ENCODE measurements around the gene LRFN2.

Gene LRFN2

DNA sequence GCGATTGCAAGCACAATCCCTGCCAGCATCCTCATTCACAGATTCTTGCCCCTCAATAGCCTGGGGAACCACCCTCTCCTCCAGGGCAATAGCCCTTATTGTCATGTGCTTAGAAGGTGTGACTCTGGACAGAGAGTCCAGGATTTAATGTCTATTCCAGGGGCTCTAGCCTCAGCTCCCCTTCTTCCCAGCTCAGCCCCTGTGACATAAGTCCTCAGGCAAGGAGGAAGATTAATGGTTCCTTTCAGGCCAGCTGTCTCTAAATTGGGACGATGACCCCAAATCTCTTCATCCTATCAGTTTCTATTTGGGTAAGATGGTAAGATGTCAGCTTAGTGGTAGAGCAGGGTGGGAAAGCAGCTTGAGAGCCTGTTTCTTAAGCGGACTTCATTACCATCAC lies 8.1 kb downstream of the LRFN2 start:
- Mint-ChIP-seq H3K4me3 (no peak overlapping the region), H3K27me3 (ENCODE audit: low read depth) (peaks cover under 1% of the 10 kb centered on the region), H3K4me1 (ENCODE audit: low read depth) (peaks cover 5% of the 10 kb centered on the region), H3K36me3 (ENCODE audit: low read depth) (no peaks in the 10 kb centered on the region), H3K9me3 (no peaks in the 10 kb centered on the region), H3K27ac (no peak overlapping the region)
- DNase-seq (ENCODE audit: low spot score), result no peak

DNA sequence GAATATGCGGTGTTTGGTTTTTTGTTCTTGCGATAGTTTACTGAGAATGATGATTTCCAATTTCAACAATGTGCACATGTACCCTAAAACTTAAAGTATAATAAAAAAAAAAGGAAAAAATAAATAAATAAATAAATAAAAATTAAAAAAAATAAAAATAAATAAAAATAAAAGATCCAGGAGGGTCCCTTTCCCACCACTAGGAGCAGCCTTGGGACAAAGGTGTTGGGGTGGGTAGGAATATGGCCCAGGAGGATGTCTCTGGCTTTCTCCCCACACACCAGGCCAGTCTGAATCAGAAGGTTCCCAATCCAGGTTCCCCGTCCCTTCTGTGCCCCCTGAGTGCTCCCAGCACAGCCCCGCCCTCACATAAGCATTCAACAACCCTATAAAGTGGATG lies 9.5 kb downstream of the LRFN2 start:
- DNase-seq (ENCODE audit: low spot score), result no peak
- Mint-ChIP-seq H3K9me3 (no peaks in the 10 kb centered on the region), H3K36me3 (ENCODE audit: low read depth) (no peaks in the 10 kb centered on the region), H3K27ac (no peak overlapping the region), H3K4me1 (ENCODE audit: low read depth) (no peaks in the 10 kb centered on the region), H3K4me3 (no peak overlapping the region), H3K27me3 (ENCODE audit: low read depth) (no peaks in the 10 kb centered on the region)

DNA sequence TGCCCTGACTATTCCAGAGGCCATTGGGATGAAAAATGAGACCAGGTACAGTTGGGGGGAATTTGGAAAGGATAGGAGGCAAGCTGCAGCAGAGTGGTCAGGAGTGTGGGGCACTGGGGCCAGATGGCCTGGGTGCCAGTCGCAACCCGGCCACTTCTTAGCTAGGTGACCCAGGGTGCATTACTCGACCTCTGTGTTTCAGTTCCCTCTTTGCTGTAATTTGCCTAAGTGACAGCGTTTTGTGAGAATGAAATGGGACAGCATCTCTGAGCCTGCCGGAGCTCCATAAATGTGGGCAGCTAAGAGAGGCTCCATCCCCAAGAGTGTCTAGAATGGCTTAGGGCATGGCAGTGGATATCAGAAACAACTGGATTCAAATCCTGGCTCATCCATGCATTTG lies 13.9 kb downstream of the LRFN2 start:
- Mint-ChIP-seq H3K27ac (no peak overlapping the region), H3K4me3 (no peak overlapping the region), H3K36me3 (ENCODE audit: low read depth) (no peaks in the 10 kb centered on the region), H3K4me1 (ENCODE audit: low read depth) (no peaks in the 10 kb centered on the region), H3K9me3 (no peaks in the 10 kb centered on the region), H3K27me3 (ENCODE audit: low read depth) (no peaks in the 10 kb centered on the region)
- DNase-seq (ENCODE audit: low spot score), result no peak

- H3K4me1 Mint-ChIP-seq (ENCODE audit: low read depth), result no peaks in the 10 kb centered on the region
- DNase-seq (ENCODE audit: low spot score), result no peak
- no peaks in the 10 kb centered on the region for H3K9me3 Mint-ChIP-seq
Measured at GRCh38 chr6:40569162-40569910, 17.8 kb downstream of the LRFN2 start.

DNA sequence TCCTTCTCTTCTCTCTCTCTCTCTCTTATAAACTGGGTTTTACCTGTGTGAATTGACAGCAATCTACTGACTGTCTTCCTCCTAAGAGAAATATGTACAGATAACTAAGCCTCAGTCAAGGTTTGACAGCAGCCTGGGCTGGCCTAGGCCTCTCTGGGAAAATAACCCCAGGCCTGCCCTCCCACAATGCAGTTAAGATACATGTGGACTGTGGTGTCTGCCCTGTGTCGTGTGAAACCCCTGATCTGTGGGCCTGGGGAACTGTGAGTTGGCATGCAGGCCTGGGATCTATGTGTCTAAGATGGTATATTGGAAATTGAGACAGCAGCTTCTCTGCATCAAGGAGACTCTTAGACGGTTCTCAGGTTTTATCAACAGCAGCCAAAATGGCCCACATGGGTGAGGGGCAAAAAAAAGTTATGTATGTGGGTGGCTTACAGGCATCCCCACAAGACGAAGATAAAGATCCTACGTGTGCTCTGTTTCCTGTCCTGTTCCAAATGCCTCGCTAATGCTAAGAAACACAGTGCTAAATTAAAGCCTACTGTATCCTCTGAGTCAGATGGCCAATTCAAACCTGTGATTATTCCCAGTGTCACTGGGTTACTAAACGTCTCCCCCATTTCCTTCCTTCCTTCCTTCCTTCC lies 19.0 kb downstream of the LRFN2 start:
- Mint-ChIP-seq H3K9me3 (no peaks in the 10 kb centered on the region), H3K36me3 (ENCODE audit: low read depth) (no peaks in the 10 kb centered on the region), H3K27me3 (ENCODE audit: low read depth) (peaks cover 4% of the 10 kb centered on the region), H3K27ac (no peak overlapping the region), H3K4me1 (ENCODE audit: low read depth) (no peaks in the 10 kb centered on the region), H3K4me3 (no peak overlapping the region)
- DNase-seq (ENCODE audit: low spot score), result no peak

More at GRCh38 chr6:40569162-40569910, 17.8 kb downstream of the LRFN2 start:
- Mint-ChIP-seq H3K36me3 (ENCODE audit: low read depth) (no peaks in the 10 kb centered on the region), H3K4me3 (no peak overlapping the region), H3K27me3 (ENCODE audit: low read depth) (peaks cover 3% of the 10 kb centered on the region), H3K27ac (no peak overlapping the region)

- Mint-ChIP-seq H3K4me3 (no peak overlapping the region), H3K9me3 (no peaks in the 10 kb centered on the region), H3K27me3 (ENCODE audit: low read depth) (peaks cover 7% of the 10 kb centered on the region), H3K4me1 (ENCODE audit: low read depth) (no peaks in the 10 kb centered on the region), H3K27ac (no peak overlapping the region), H3K36me3 (ENCODE audit: low read depth) (no peaks in the 10 kb centered on the region)
- no peak for DNase-seq (ENCODE audit: low spot score)
Measured at GRCh38 chr6:40563111-40563510, 24.1 kb downstream of the LRFN2 start.

- Mint-ChIP-seq H3K4me3 (no peak overlapping the region), H3K36me3 (ENCODE audit: low read depth) (no peaks in the 10 kb centered on the region), H3K9me3 (no peaks in the 10 kb centered on the region), H3K27me3 (ENCODE audit: low read depth) (peaks cover 4% of the 10 kb centered on the region), H3K4me1 (ENCODE audit: low read depth) (no peaks in the 10 kb centered on the region), H3K27ac (no peak overlapping the region)
- no peak for DNase-seq (ENCODE audit: low spot score)
Measured at GRCh38 chr6:40559056-40559455, 28.1 kb downstream of the LRFN2 start.

DNA sequence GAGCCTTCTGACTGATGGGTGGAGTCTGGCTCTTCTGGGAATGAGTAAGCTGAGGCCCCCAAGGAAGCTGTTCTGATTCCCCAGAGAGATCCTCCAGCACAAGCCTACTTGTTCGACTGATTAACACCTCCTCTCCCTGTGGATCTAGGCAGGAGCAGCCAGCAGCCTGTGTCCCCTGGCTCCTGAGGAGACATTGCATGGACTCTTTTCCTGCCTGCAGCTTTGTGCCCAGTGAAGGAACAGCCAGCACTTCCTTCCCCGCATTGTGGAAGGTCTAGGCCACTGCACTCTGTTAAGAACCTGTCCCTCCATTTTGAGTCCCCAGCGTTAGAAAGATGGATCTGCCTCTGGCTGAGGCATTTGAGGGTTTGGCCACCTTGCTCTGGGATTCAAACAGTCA lies 29.1 kb downstream of the LRFN2 start:
- no peak overlapping the region for H3K4me3 Mint-ChIP-seq
- H3K27ac Mint-ChIP-seq, result no peak overlapping the region
- no peaks in the 10 kb centered on the region for H3K4me1 Mint-ChIP-seq (ENCODE audit: low read depth)
- H3K36me3 Mint-ChIP-seq (ENCODE audit: low read depth), result no peaks in the 10 kb centered on the region
- H3K9me3 Mint-ChIP-seq, result no peaks in the 10 kb centered on the region
- H3K27me3 Mint-ChIP-seq (ENCODE audit: low read depth), result peaks cover 4% of the 10 kb centered on the region
- DNase-seq (ENCODE audit: low spot score), result no peak

- DNase-seq (ENCODE audit: low spot score), result no peak
- Mint-ChIP-seq H3K27me3 (ENCODE audit: low read depth) (peaks cover 4% of the 10 kb centered on the region), H3K27ac (no peak overlapping the region), H3K4me1 (ENCODE audit: low read depth) (no peaks in the 10 kb centered on the region), H3K9me3 (no peaks in the 10 kb centered on the region), H3K4me3 (no peak overlapping the region), H3K36me3 (ENCODE audit: low read depth) (no peaks in the 10 kb centered on the region)
Measured at GRCh38 chr6:40556881-40557280, 30.3 kb downstream of the LRFN2 start.

- no peaks in the 10 kb centered on the region for H3K4me1 Mint-ChIP-seq (ENCODE audit: low read depth)
- H3K36me3 Mint-ChIP-seq (ENCODE audit: low read depth), result no peaks in the 10 kb centered on the region
- H3K27me3 Mint-ChIP-seq (ENCODE audit: low read depth), result peaks cover 4% of the 10 kb centered on the region
- H3K4me3 Mint-ChIP-seq, result no peak overlapping the region
- no peak overlapping the region for H3K27ac Mint-ChIP-seq
- H3K9me3 Mint-ChIP-seq, result no peaks in the 10 kb centered on the region
- no peak for DNase-seq (ENCODE audit: low spot score)
Measured at GRCh38 chr6:40556023-40556422, 31.1 kb downstream of the LRFN2 start.

DNA sequence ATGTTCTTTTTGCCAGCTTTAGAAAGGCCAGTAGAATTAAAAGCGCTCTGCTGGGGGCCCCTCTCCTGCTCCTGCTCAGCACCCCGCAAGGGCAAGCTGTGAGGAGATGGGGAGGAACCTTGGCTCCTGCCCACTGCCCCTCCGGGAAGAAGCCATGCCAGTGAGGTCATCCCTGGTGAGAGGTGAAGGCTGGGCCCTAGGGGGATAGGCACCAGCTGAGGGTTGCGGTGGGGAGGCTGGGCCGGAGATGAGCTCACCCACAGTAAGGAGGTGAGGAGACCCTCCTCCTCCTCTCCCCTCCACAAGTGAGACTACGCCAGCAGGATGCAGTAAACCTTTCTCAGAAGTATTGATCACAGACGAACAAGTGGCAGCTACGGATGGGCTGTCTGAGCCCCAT lies 32.1 kb downstream of the LRFN2 start:
- no peaks in the 10 kb centered on the region for H3K9me3 Mint-ChIP-seq
- H3K4me1 Mint-ChIP-seq (ENCODE audit: low read depth), result no peaks in the 10 kb centered on the region
- DNase-seq (ENCODE audit: low spot score), result no peak
- no peaks in the 10 kb centered on the region for H3K36me3 Mint-ChIP-seq (ENCODE audit: low read depth)
- H3K27ac Mint-ChIP-seq, result no peak overlapping the region
- no peak overlapping the region for H3K4me3 Mint-ChIP-seq
- H3K27me3 Mint-ChIP-seq (ENCODE audit: low read depth), result peaks cover 6% of the 10 kb centered on the region

GRCh38 chr6:40552941-40553340 lies 34.2 kb downstream of the LRFN2 start:
- Mint-ChIP-seq H3K27ac (no peak overlapping the region), H3K9me3 (no peaks in the 10 kb centered on the region), H3K36me3 (ENCODE audit: low read depth) (no peaks in the 10 kb centered on the region), H3K27me3 (ENCODE audit: low read depth) (peaks cover 4% of the 10 kb centered on the region), H3K4me1 (ENCODE audit: low read depth) (no peaks in the 10 kb centered on the region), H3K4me3 (no peak overlapping the region)
- DNase-seq (ENCODE audit: low spot score), result no peak

DNA sequence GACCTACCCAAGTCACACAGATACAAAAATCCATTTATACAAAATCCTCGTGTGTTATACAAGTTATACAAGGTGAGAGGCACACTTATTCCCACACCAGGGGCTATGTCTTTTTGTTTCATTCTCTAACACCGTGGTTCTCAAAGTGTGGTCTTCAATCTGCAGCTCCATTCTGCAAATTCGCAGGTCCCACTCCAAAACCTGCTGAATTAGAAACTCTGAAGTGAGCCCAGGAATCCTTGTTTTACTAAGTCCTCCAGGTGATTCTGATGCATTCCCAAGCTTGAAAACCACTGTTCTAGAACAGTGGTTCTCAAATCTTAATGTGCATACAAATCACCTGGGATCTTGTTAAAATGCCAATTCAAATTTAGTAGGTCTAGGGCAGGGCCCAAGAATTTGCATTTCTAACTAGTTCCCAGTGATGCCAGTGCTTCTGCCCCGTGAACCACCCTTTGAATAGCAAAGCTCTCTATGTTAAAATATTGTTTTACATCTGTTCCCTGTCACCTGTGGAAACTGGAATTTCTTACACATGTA lies 35.1 kb downstream of the LRFN2 start:
- H3K27me3 Mint-ChIP-seq (ENCODE audit: low read depth), result peaks cover 4% of the 10 kb centered on the region
- H3K27ac Mint-ChIP-seq, result no peak overlapping the region
- H3K9me3 Mint-ChIP-seq, result no peaks in the 10 kb centered on the region

DNA sequence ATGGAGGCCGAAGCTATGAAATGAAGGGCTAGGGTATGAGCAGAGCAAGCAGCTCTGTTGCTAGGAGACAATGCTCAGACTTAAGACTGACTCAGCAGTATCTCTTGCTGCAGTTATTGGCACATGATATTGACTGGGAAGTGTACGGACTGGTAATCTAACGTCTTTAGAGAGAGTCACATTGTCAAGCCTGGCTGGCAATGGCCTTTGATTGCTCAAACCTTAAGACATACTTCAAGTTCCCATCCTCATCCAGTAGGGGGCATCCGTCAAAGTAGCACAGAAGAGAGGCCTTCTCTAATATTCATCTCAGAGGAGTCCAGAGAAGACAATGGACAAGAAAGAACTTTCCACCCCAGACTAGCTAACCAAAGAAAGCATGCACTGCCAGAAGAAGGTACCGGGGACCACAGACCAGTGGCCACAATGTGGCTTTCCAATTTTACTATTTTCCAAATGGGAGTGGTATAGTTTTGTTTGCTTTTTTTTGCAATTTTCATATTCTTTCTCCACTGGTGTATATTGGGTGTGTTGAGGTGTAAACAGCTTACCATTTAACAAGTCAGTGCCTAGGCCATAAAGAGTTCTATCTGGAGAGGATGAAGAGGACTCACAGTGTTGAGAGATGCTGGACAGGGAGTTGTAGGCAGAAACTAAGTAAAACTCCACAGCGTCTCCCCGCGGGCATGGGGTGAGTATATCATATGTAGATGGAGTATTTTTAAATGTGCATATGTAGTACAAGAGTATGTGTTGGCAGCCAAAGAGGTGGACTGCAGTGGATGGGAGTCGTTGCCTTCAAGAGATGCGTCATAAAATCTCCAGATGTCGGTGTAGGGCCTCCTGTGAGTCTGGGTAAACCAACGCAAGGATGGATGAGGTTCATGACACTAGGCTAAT lies 36.7 kb downstream of the LRFN2 start:
- Mint-ChIP-seq H3K27me3 (ENCODE audit: low read depth) (peaks cover 6% of the 10 kb centered on the region), H3K9me3 (no peaks in the 10 kb centered on the region), H3K4me1 (ENCODE audit: low read depth) (no peaks in the 10 kb centered on the region), H3K4me3 (no peak overlapping the region), H3K27ac (no peak overlapping the region), H3K36me3 (ENCODE audit: low read depth) (no peaks in the 10 kb centered on the region)
- DNase-seq (ENCODE audit: low spot score), result no peak

More for the DNA sequence above, 35.1 kb downstream of the LRFN2 start:
- no peaks in the 10 kb centered on the region for H3K36me3 Mint-ChIP-seq (ENCODE audit: low read depth)
- no peak for DNase-seq (ENCODE audit: low spot score)
- H3K4me3 Mint-ChIP-seq, result no peak overlapping the region
- no peaks in the 10 kb centered on the region for H3K4me1 Mint-ChIP-seq (ENCODE audit: low read depth)

Data from T-helper 2 cell treated with Interferon-gamma antibody and Interleukin-4, amounts not matched to agents 5 μg/mL and 100 μg/mL, for 36 hours (primary cell).